Measurements from ENCODE around the gene SPRED2. TPM values are rescaled to one million over a fixed set of nuclear protein-coding genes. Genes with fewer than 3 reads are reported as not detected.

The SPRED2 gene
- total and polyA plus RNA-seq, 2 donors from 2014 or later, result 8.9 to 42.3 TPM

DNA sequence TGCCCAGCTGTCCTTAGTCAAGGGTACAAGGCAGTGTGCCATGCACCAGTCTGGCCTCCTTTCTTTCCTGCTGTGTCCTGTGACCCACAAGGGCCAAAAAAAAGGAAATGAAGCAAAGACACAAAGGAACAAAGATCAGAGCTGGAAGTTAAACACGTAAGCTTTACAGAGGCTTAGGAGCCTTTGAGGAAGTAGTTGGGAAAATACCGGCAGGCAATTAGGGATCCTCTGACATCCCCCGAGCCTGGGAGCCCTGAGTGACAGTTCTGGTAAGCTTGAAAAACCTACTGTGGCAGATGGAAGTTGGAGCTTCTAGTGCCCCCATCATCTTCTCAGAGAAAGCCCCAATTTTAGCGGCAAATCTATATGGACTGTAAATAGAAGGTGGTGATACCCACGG is 78.5 kb downstream of the SPRED2 start:
- H3K27ac ChIP-seq (ENCODE audit: low read depth in 2 of 2, low read length in 2 of 2), result no peak overlapping the region
- no peaks in the 10 kb centered on the region for H3K36me3 ChIP-seq (ENCODE audit: control insufficient read depth in 2 of 3, insufficient read depth in 3 of 3, low read length in 3 of 3)
- H3K27me3 ChIP-seq (ENCODE audit: control insufficient read depth, insufficient read depth, low read length), result no peaks in the 10 kb centered on the region
- H3K4me1 ChIP-seq (ENCODE audit: control insufficient read depth in 2 of 3, insufficient read depth in 2 of 3, low read depth in 1 of 3, low read length in 3 of 3), result peaks cover 2 to 15% (median 9%) of the 10 kb centered on the region in 3 donors
- no peaks in the 10 kb centered on the region for H3K9me3 ChIP-seq (ENCODE audit: control insufficient read depth in 2 of 3, insufficient read depth in 1 of 3, low read length in 3 of 3)
- no peak overlapping the region for H3K4me3 ChIP-seq (ENCODE audit: low read length in 3 of 3)
- intact Hi-C loops (cut with DNase I), result no loop called here
- no peak for DNase-seq
- no peak overlapping the region for H3K9ac ChIP-seq (ENCODE audit: low read length in 3 of 3)
- TF ChIP-seq, protein P1, sequence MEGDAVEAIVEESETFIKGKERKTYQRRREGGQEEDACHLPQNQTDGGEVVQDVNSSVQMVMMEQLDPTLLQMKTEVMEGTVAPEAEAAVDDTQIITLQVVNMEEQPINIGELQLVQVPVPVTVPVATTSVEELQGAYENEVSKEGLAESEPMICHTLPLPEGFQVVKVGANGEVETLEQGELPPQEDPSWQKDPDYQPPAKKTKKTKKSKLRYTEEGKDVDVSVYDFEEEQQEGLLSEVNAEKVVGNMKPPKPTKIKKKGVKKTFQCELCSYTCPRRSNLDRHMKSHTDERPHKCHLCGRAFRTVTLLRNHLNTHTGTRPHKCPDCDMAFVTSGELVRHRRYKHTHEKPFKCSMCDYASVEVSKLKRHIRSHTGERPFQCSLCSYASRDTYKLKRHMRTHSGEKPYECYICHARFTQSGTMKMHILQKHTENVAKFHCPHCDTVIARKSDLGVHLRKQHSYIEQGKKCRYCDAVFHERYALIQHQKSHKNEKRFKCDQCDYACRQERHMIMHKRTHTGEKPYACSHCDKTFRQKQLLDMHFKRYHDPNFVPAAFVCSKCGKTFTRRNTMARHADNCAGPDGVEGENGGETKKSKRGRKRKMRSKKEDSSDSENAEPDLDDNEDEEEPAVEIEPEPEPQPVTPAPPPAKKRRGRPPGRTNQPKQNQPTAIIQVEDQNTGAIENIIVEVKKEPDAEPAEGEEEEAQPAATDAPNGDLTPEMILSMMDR (IDR thresholded peaks at IDR 0.05; ENCODE audit: borderline replicate concordance, extremely low read depth, insufficient read depth), result no peak
- FAIRE-seq, result no peak

DNA sequence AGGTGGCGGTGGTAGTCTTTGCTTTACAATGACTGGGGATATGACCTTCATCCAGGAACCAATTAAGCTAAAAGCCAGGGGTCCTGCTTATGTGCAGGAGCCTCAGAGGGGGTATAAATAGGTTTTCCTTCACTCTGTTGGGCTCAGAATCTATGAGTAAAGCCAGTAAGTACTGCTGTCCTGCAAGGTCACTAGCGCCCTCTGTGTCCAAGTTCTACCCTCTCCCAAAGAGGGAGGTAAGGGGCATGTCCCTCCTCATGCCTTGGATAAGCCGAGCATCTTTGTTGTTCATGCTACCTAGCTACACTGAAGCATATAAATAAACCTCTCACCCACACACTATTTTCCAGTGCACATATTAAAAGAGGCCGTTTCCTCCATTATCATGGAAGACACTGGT is 79.4 kb downstream of the SPRED2 start:
- Histone ChIP-seq H3K9ac (ENCODE audit: low read length in 3 of 3) (no peak overlapping the region), H3K36me3 (ENCODE audit: control insufficient read depth in 2 of 3, insufficient read depth in 3 of 3, low read length in 3 of 3) (no peaks in the 10 kb centered on the region), H3K9me3 (ENCODE audit: control insufficient read depth in 2 of 3, insufficient read depth in 1 of 3, low read length in 3 of 3) (no peaks in the 10 kb centered on the region), H3K4me1 (ENCODE audit: control insufficient read depth in 2 of 3, insufficient read depth in 2 of 3, low read depth in 1 of 3, low read length in 3 of 3) (peaks cover 2 to 11% (median 9%) of the 10 kb centered on the region in 3 donors), H3K27me3 (ENCODE audit: control insufficient read depth, insufficient read depth, low read length) (no peaks in the 10 kb centered on the region), H3K27ac (ENCODE audit: low read depth in 2 of 2, low read length in 2 of 2) (no peak overlapping the region), H3K4me3 (ENCODE audit: low read length in 3 of 3) (no peak overlapping the region)
- DNase-seq, result no peak
- FAIRE-seq, result no peak
- TF ChIP-seq, protein P1 (IDR thresholded peaks at IDR 0.05; ENCODE audit: borderline replicate concordance, extremely low read depth, insufficient read depth), result no peak
- intact Hi-C loops (cut with DNase I), result no loop called here

DNA sequence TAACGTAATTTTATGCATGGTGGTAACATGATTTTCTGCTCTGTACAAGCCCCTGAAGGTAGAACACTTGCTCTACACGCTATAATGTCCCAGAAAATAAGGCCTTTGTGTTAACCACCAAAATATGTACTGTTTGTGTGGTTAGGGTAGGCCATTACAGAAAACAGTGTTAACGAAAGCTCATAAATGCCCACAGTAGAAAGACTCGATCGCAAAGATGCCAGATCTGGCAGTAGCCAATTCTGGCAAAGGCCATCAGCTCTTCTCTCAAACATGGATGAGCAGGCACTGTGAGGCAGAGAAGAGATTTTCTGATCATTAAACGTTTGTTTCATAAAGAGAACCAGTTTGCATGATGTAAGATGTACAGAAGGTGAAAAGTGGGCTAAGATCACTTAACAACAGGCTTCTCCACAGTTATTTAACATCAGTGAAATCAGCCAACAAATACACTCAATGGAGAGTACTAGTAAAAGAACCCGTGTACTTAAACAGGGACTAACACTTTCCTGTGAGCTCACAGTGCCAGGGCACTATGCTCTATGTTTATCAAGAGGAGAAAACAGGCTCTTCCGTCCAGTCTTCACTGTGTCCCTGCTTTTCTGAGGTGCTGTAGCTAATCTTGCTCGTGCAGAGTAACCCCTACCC is 80.3 kb downstream of the SPRED2 start:
- no peaks in the 10 kb centered on the region for H3K36me3 ChIP-seq (ENCODE audit: control insufficient read depth in 2 of 3, insufficient read depth in 3 of 3, low read length in 3 of 3)
- intact Hi-C loops (cut with DNase I), result no loop called here
- H3K27ac ChIP-seq (ENCODE audit: low read depth in 2 of 2, low read length in 2 of 2), result no peak overlapping the region
- no peak overlapping the region for H3K4me3 ChIP-seq (ENCODE audit: low read length in 3 of 3)
- no peaks in the 10 kb centered on the region for H3K27me3 ChIP-seq (ENCODE audit: control insufficient read depth, insufficient read depth, low read length)
- TF ChIP-seq, protein P1 (IDR thresholded peaks at IDR 0.05; ENCODE audit: borderline replicate concordance, extremely low read depth, insufficient read depth), result no peak
- no peaks in the 10 kb centered on the region for H3K9me3 ChIP-seq (ENCODE audit: control insufficient read depth in 2 of 3, insufficient read depth in 1 of 3, low read length in 3 of 3)
- DNase-seq, result no peak
- no peak for FAIRE-seq
- no peak overlapping the region for H3K9ac ChIP-seq (ENCODE audit: low read length in 3 of 3)
- H3K4me1 ChIP-seq (ENCODE audit: control insufficient read depth in 2 of 3, insufficient read depth in 2 of 3, low read depth in 1 of 3, low read length in 3 of 3), result peaks cover 2 to 7% (median 6%) of the 10 kb centered on the region in 3 donors
